AG09319 (cell line): ENCODE data around the gene DAZL.

Experiments used
- DNase-seq: peaks from one replicate; pipeline ENCODE4 v3.0.0-alpha.2; 2010; ENCODE audit warnings: low read depth; ENCODE audit errors: extremely low read depth
- CTCF ChIP-seq: IDR thresholded peaks from 2 replicates; pipeline ENCODE4 v1.5.1; 2011; ENCODE audit warnings: low read depth, mild to moderate bottlenecking, inconsistent platforms, low read length, moderate library complexity

DAZL gene

DNA sequence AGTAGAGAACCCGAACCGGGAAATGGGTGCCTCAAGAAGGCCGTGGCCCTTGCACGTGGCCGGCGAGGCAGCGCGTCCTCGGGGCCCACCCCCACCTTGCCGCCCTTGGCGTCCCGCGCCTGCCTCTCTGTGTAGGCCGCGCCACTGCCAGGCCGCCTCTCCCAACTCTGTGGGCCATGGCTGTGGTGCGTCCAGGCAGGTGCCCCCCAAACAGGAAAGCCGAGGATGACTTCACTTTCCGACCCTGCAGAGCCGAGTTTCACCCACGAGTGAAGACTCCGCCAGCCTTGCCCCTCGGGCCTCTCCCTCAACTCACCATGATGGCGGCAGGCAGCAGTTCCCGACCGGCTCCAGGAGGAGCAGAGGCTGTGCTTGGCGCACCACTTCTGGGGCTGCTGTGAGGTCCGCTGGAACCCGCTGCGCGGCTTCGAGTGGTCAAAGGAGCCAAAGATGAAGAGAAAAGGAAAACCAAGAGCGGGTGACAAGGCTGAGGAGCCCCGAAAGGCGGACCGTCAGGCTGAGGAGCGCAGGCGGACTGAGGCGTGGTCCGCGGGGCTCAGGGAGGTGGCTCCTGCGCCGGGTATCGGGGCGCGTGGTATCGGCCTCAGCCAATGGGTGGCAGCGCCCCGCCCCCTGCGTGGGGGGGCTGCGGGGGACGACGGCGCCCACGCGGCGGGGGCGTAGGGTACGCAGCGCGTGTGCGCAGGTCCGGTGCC, at the start of gene DAZL:
TSS of gene DAZL (minus strand) at position 537 of the 716 bp plus-strand sequence. CDS start at position 319, 218 bp downstream.
- no peak for TF ChIP-seq CTCF
- DNase-seq: no peak

GRCh38 chr3:16654976-16655375, 49.8 kb upstream of the DAZL start:
- no peak for TF ChIP-seq CTCF
- DNase-seq: no peak

DNA sequence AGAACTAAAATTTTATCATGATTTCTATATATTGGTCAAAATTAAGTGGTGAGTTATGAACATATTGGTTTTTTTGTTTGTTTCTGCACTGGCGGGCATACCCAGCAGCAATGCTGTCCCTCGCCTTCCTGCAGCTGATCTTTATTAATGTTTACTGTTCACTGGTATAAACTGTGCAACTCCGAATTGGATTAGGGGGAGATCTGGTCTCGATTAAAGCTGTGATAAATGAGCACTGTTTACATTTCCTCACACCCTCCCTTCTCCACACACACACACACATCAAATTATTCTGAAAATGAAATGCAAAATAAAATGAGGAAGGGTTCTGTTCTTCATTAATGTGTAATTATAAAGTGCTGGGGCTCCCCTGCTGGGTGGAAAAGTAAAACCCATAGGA, 48.5 kb upstream of the DAZL start:
- no peak for DNase-seq
- TF ChIP-seq CTCF: no peak

GRCh38 chr3:16647668-16648067, 42.4 kb upstream of the DAZL start:
- no peak for DNase-seq
- no peak for TF ChIP-seq CTCF

DNA sequence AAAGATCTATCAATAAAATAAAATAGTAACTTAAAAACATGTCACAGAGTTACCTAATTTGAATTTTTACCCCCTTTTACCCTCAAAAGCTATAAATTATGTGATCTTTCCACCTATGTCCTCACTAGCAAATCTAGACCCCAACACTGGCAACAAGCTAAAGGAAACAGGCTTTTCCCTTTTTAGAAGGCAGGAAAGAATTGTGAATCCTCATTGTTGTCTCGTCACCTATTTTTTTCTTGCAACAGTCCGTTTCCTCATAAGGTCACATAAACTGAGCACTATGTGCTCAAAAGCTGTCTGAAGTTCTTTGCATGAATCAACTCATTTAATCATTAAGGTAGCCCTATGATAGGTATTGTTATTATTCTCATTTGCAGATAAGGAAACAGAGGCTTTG, 34.6 kb upstream of the DAZL start:
- DNase-seq: no peak

DNA sequence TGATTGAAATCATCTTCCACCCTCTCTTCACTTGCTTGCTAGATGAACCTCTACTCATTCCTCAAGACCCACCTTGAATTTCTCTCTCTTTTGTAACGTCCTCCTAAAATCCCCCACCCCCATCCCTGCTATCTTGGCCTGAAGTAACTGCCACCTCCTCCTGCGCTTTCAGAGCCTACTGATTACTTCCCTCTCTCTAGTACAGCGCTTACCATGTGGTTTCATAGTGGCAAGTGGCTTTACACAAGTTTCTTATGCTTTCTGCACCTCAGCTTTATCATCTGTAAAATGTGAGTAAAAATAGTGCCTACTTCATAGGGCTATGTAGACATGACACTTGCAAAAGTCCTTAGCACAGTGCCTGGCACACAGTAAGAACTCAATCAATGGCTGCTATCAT, 28.7 kb upstream of the DAZL start:
- no peak for TF ChIP-seq CTCF
- no peak for DNase-seq

More for the DNA sequence above, 34.6 kb upstream of the DAZL start:
- TF ChIP-seq CTCF: no peak

DNA sequence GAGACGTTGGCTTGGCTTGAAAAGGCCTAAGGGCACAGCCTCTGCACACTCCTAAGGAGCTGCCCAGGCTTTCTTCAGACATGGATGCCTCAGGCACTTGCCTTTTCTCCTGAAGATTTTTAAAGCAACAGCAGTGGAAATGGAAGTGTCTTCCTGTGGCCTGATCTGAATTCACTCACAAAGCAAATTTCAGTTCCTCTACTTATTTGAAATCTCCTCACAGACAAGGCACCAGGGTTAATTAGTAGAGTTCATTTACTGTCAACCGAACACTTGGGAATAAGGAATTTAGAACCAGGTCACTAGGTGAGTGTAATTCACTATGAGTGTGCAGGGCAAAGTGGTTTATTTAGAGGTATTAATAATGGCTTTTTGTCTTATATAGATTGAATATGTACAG, 27.2 kb upstream of the DAZL start:
- DNase-seq: no peak
- no peak for TF ChIP-seq CTCF
